GM21367 (cell line): ENCODE data around the gene SEMA6D.

Source experiments
- ATAC-seq: cut with Tn5 transposase; IDR thresholded peaks from one replicate; pipeline ENCODE4 v1.9.1; 2021; ENCODE audit not compliant: unreplicated experiment

Gene SEMA6D

GRCh38 chr15:47743385-47743784, 26.1 kb downstream of the SEMA6D start:
- no peak for ATAC-seq

- no peak for ATAC-seq
Measured at GRCh38 chr15:47743886-47744285, 26.6 kb downstream of the SEMA6D start.

GRCh38 chr15:47744496-47744895, 27.2 kb downstream of the SEMA6D start:
- no peak for ATAC-seq

GRCh38 chr15:47744973-47745372, 27.7 kb downstream of the SEMA6D start:
- ATAC-seq = no peak

GRCh38 chr15:47746516-47746915, 29.2 kb downstream of the SEMA6D start:
- no peak for ATAC-seq

GRCh38 chr15:47750030-47750739, 32.9 kb downstream of the SEMA6D start:
- ATAC-seq = no peak

- ATAC-seq = no peak
Measured at GRCh38 chr15:47750740-47751262, 33.5 kb downstream of the SEMA6D start.

GRCh38 chr15:47753591-47753990, 36.3 kb downstream of the SEMA6D start:
- no peak for ATAC-seq

- no peak for ATAC-seq
Measured at GRCh38 chr15:47754312-47754711, 37.0 kb downstream of the SEMA6D start.

- no peak for ATAC-seq
Measured at GRCh38 chr15:47755941-47756340, 38.6 kb downstream of the SEMA6D start.

GRCh38 chr15:47756872-47757271, 39.6 kb downstream of the SEMA6D start:
- no peak for ATAC-seq

GRCh38 chr15:47757331-47757730, 40.0 kb downstream of the SEMA6D start:
- no peak for ATAC-seq

- ATAC-seq = no peak
Measured at GRCh38 chr15:47762621-47763020, 45.3 kb downstream of the SEMA6D start.

GRCh38 chr15:47764666-47765065, 47.4 kb downstream of the SEMA6D start:
- ATAC-seq = no peak

- ATAC-seq = no peak
Measured at GRCh38 chr15:47766406-47766805, 49.1 kb downstream of the SEMA6D start.

GRCh38 chr15:47767035-47767434, 49.7 kb downstream of the SEMA6D start:
- ATAC-seq = no peak

- ATAC-seq = no peak
Measured at GRCh38 chr15:47768735-47769134, 51.4 kb downstream of the SEMA6D start.

- ATAC-seq = no peak
Measured at GRCh38 chr15:47769166-47769565, 51.9 kb downstream of the SEMA6D start.

- ATAC-seq = no peak
Measured at GRCh38 chr15:47773143-47773542, 55.8 kb downstream of the SEMA6D start.

GRCh38 chr15:47778263-47778770, 61.0 kb downstream of the SEMA6D start:
- ATAC-seq = no peak

GRCh38 chr15:47780971-47781370, 63.7 kb downstream of the SEMA6D start:
- no peak for ATAC-seq

- ATAC-seq = no peak
Measured at GRCh38 chr15:47781527-47781926, 64.2 kb downstream of the SEMA6D start.

GRCh38 chr15:47784820-47785219, 67.5 kb downstream of the SEMA6D start:
- no peak for ATAC-seq
